PC-3 (cell line): ENCODE results near the gene MACROD1.

Experiments
- CTCF ChIP-seq: fragments of 300-600 bp; sonication (generic); conservative IDR thresholded peaks from 2 replicates; pipeline ENCODE4 v1.5.1; 2017; ENCODE audit warnings: antibody characterized with exemption, low read depth, mild to moderate bottlenecking, low read length
- EZH2 ChIP-seq: fragments of 300-600 bp; sonication (generic); IDR thresholded peaks from one replicate; pipeline ENCODE4 v1.6.1; 2017; ENCODE audit warnings: antibody characterized with exemption, mild to moderate bottlenecking, low read length; ENCODE audit not compliant: unreplicated experiment
- EZH2phosphoT487 ChIP-seq: fragments of 300-600 bp; sonication (generic); IDR thresholded peaks from 2 replicates; pipeline ENCODE4 v1.6.1; 2018; ENCODE audit warnings: mild to moderate bottlenecking, antibody characterized with exemption, low read length, borderline replicate concordance

DNA sequence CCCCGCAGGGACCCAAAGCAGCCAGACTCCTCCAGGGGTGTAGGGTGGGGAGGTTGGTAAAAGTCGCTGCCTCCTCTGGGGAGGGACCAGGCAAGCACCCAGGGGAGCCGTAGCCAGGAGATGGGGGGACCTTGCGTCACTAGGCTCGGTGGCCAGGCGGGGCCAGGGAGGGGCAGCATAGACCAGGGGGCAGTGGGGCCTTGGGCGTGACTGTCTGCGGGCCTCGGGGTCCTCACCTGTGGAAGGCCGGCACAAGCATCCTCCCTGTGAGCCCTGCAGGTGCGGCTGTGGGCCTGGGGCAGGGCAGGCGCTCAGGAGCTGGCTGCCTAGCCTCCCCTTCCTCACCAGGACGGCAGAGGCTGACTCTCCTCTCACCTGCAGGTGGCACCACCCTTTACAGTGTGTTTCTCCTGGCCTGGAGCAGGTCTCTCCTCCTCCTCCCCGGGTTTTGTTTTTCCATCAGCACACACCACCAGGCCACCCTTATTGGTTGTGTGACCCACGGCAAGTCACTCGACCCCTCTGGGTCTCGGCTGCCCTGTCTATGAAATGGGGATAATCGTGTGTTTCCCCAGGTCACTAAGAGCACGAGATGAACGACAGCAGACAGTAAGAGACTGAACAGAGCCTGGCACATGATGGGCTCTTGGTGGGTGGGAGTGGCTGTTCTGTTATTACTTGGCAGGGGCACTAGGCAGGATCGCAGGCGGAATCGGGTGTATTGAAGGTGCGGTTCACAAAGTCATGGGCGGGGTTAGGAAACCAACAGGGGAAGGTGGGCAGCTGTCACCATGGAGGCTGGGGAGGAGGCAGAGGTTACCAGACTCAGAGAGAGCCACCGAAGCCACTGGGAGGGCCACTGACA lies 77.5 kb downstream of the MACROD1 start:
- TF ChIP-seq CTCF (peak; percentile 68), EZH2phosphoT487 (no peak), EZH2 (no peak)
